SKM-1 treated with dmso at 0.1 percent for 144 hours (cell line): ENCODE results near the gene FAF2.
A peak's percentile ranks its signal among the peaks of the same experiment; 100 is the strongest.

Experiments
- DNase-seq: peaks from one replicate; lab custom pipeline; 2025; ENCODE audit not compliant: unreplicated experiment; lab: John Stamatoyannopoulos, UW

The FAF2 gene

DNA sequence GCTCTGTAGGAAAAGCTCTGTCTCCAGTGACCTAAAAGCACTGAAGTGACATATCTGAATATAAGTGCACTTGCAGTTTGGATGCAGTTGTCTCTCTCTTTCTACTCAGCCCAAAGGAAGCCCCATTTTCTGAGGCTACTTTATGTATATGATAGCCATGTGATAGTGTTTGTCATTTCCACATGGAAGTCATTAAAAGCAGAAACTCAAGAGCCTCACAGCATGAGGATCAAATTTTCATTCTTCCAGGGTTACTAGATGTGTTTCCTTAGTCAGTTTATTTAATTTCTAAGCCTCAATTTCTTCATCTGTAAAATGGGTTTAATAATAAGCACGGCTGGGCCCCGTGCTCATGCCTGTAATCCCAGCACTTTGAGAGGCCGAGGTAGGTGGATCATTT is 52.3 kb downstream of the FAF2 start:
- DNase-seq, result no peak

DNA sequence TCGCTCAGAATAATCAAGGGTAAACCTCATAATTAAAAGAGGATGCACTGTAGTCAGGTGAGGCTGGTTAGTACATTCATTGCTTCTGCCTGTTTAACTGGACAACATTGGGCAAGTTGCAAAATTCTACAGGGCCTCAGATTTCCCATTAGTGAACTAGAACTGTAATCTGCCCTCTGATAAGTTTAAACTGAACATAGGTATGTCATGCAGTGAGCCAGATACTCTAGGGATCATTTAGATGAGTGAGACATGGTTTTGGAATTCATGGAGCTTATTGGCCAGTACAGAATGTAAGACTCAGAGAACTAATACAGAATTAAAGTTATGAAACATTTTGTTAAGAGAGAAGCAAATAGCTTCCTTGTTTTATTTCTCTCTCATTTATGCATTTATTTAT is 53.1 kb downstream of the FAF2 start:
- DNase-seq, result no peak

DNA sequence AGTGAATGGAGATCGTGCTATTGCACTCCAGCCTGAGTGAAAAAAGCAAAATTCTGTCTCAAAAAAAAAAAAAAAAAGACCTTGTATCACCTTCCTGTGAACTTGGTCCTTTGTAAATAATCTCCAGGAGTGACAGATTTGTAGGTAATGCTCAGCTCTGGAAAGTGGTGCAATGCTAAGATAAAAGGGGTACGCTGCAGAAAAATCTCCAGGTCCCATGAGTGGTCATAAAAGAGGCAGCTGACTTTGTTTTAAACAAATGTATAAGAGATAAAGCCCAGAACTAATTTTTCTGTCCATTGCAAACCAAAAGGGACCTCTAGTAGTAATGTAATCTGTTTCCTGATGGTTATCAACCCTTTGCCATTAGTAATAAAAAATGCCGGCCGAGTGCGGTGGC is 55.3 kb downstream of the FAF2 start:
- no peak for DNase-seq

DNA sequence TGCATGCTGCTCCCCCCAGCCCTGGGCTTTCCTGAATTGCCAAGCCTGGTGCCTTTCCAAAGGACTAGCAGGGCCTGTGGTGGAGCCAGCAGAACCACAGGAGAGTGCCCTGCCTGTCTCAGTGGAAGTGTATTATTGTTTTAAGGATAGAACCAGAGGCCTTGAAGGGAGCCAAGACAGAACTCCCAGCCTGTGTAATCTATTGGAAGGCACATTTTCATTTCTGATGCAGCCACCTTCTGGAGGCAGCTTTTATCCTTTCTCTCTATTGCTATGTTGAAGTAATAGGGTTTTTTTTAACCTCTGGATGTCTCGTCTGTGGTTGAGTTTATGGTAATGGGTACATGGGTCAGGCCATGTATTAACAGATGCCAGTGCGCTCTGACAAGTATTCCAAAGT is 59.7 kb downstream of the FAF2 start:
- no peak for DNase-seq

DNA sequence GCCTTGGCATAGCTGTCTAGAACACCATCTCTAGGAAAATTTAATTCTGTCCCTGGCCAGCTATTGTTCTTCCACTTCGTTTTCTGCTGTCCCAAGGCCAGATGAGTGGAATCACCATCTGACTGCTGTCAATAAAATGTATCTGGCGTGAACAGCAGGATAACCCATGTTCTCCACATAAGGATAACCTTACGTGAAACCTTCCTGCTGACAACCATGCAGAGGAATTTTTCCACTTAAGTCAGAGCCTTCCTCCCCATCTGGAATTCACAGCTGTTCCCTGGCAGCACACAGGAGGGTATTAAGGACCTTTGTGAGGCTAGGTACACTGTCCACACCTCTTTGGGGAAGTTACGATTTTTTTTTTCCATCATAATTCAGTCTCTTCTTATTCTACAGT is 60.4 kb downstream of the FAF2 start:
- no peak for DNase-seq

DNA sequence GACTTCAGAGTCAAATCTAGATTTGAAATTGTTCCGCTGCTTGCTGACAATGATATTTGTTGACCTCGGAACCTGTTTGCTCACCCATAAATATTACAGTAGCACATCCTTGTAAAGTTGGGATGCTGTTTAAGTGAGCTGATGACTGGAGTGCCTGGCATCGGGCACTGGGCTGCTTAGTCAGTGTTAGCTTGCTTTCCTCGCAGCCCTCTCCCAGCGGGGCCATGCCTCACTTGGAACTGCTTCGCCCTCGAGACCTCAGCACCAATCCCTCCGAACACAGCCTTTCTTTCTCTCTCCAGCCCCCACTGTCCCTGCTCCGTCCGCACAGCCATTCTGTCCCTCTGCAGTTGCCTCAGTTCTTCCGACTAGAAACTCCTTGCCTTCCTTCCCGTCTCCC is 65.6 kb downstream of the FAF2 start:
- DNase-seq, result no peak

DNA sequence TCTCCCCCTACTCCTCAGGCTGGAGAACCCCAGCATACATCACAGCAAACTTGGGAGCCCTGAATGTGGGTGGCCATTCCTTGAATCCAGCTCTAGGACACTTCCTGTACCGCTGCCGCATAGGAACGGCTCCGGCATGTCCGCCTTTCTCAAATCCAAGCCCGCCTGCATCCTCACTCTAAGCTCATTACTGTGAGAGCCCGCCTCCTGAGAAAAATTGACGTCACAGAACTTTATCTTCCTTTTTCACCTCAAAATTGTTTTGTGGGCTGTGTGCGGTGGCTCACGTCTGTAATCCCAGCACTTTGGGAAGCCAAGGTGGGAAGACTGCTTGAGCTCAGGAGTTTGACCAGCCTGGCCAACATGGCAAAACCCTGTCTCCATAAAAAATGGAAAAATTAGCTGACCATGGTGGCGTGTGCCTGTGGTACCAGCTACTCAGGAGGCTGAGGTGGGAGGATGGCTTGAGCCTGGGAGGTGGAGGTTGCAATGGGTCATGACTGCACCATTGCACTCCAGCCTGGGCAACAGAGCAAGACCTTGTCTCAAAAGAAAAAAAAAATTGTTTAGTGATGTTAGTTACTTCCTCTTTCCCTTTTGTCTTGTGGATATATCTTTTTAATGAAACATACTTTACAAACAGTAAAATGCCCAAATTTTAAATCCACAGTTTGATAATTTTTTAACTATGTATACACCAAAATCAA is 66.2 kb downstream of the FAF2 start:
- DNase-seq, result peak; percentile 17

DNA sequence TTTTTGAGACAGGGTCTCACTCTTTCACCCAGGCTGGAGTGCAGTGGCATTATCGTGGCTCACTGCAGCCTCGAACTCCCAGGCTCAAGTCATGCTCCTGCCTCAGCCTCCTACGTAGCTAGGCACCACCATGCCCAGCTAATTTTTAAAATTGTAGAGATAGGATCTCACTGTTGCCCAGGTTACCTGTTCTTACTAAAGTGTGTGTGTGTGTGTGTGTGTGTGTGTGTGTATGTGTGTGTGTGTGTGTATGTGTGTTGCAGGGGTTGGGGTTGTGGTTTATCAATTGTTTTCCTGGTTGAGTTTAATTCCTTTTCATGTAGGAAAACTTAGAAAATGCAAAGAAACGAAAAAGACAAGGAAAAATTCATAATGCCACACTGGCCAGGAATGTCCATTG is 67.2 kb downstream of the FAF2 start:
- DNase-seq, result no peak

DNA sequence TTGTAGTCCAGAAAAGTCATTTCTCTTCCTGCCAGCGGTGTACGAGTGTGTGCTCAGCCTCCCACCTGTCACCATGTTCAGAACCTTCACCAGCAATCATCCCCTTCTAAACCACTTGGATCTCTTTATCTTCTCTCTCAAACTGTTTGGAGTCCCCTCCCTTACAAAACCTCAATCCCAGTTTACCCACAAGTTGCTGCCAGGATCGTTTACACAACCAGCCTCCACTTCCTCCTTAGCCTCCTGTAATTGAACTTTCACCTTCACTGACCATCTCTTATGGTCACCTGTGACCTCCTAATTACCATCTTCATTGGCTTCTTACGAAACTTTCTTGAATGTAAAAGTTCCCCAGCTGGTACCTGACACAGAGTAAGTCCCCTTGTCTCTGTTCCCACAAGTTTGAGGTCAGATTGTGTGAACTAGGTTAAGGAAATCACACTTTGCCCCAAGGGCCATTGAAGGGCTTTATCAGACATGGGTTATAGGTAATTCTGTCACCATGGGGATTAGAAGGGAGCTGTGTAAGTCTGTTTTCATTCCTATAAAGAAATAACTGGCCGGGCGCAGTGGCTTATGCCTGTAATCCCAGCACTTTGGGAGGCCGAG is 69.0 kb downstream of the FAF2 start:
- DNase-seq, result peak; percentile 37

DNA sequence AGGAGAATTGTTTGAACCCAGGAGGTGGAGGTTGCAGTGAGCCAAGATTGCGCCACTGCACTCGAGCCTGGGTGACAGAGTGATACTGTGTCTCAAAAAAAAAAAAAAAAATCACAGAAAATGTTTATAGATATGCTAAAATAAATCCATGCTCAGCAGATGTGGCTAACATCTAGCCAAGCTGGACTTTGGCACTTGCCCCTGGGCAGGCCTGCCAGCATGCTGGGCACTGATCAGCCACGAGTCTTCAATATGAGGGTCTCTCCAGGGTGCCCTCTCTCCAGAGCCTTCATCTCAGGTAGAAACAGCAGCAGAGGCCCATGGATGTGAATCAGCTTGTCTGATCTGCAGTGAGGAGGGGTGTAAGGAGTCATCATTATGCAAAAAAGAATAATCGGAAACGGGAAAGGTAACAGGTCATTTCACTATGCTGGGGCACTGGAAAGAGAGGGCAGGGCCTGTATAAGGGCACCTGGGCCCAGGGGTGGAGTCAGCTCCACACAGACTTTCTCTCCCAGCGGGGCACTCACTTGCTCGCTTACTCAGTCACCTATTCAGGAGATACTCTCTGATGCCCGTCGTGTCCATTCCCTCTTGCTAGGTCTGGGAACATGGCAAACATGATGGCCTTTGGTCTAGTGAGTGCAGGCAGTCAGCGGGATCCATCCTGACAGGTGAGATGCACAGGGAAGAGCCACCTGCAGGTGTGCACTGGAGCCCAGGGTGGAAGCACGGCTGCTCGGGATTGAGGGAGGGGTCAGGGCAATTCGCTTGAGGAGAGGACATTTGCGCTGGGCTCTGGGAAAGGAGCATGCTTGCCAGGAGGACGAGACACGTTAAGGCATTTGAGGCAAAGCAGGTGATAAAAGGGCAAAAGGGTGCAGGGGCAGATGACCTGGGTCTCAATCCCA is 71.9 kb downstream of the FAF2 start:
- DNase-seq, result no peak

DNA sequence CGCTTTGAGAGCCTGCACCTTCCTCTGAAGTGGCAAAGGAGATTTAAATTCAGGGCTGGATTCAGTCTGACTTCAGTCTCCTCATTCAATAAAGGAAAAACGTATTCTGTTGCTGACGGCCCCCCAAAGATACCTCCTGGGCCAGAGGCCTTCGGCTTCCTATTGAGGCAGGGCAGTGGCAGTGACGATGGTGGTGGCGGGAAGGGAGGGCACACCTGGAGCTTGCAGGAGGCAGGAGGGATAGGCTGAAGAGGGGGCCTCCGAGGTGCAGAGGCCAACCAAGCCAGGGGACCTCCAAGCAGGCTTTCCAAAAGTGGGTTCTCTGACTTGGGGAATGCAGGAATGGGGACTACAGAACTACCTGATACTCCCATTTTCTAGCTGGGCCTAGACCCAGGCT is 73.1 kb downstream of the FAF2 start:
- DNase-seq, result no peak

DNA sequence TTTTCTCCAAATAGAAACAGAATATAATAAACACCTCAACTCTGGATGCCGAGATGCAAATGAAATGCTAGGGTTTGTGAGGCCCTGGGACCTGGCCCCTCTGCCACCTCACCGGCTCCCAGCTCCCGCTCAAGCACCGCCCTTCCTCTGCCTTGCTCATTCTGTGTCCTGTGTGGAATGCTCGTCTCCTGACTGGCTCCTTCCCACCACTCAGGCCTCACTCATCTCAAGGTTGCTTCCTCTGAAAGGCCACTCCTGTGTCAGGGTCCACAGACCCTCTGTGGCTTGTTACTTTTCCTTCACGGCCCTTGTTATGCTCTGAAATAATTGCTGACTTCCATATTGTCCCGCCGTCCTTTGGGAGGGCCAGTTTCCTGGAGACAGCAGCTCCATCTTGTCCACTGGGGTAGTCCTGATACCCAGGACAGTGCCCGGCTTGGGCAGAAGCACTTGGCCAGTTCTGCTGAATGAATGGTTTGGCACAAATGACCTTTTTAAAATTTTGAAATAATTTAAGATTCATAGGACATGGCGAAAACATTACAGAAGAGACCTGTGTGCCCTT is 73.6 kb downstream of the FAF2 start:
- DNase-seq, result no peak

DNA sequence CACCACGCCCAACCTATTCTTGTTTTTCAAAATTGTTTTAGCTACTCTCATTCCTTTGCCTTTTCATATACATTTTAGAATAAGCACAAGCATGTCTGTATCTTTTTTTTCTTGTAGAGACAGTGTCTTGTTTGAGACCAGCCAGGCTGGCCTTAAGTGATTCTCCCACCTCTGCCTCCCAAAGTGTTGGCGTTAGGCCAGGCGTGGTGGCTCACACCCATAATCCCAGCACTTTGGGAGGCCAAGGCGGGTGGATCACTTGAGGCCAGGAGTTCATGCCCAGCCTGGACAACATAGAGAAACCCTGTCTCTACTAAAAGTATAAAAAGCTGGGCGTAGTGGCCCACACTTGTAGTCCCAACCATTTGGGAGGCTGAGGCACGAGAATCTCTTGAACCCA is 76.0 kb downstream of the FAF2 start:
- no peak for DNase-seq

DNA sequence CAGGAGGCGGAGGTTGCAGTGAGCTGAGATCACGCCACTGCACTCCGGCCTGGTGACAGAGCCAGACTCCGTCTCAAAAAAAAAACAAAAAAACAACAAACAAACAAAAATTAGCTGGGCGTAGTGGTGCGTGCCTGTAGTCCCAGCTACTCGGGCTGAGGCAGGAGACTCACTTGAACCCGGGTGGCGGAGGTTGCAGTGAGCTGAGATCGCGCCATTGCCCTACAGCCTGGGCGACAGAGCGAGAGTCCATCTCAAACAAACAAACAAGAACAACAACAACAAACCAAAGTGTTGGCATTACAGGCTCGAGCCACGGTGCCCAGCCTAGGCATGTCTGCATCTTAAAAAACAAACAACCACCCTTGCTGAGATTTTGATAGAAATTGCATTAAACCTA is 76.8 kb downstream of the FAF2 start:
- DNase-seq, result no peak

DNA sequence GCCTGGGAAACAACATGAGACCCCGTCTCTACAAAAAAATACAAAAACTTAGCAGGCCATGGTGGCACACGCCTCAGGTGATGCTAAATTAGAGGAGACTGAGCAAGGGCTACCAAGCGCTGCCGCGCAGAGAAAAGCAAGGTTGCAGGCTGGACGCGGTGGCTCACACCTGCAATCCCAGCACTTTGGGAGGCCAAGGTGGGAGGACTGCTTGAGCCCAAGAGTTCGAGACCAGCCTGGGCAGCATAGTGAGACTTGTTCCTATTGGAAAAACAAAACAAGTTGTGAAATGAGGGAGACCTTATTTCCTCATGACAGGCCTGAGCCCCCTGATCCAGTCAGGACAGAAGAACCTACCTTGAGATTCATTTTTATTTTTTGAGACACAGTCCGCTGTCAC is 77.5 kb downstream of the FAF2 start:
- DNase-seq, result no peak

DNA sequence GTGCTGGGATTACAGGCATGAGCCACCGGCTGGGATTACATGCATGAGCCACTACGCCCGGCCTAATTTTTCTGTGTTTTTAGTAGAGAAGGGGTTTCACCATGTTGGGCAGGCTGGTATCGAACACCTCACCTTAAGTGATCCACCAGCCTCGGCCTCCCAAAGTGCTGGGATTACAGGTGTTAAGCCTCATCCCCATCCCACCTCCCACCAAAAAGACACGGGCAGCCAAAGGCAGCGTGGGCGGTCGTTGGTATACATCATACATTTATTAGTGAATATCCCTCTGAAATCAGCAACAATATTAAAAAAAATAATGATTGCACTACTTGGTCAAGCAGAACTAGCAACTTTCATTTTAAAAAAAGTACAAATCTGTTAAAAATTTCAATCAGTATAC is 78.3 kb downstream of the FAF2 start:
- no peak for DNase-seq

DNA sequence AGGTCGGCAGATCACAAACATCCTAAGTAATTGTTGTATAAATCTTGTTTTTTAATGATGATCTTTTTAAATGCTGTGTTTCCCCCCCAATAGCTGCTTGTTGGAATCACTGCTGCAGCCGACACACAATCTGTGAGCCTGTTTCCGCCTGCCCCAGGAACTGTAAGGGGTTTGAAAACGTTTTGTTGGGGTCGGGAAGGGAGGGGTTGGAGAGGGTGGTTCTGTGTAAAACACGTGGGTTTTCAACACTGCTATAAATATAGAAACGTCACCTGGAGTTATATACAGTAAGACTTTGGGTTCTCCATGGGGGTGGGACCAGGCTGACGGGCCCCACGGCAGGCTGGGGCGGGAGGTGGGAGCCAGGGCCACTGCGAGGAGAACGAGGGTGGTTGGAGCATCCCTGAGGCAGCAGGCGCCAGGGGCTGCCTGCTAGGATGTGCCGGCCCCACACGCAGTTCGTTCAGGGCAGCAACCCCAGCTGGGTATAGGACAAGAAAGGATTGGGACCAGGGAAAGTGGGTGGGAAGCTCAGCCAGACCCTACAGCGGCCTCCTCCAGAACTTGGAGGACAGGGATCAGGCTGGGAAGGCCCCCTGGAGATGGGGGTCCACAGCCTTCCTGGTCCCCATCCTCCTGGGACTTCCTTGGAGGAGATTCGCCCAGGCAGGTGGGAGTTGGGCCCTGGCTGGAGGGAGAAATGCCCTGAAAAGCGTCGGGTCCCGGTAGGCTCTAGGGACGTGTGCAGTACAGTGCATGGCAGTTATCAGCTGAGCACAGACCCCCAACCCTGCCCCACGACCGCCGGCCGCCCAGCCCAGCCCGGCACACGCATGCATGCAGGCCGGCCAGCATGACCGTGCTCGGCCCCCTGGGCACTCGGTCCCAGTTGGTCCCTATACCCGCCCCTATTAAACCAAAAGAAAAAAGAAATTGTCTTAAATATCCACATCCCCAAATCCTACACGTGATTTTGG is 79.3 kb downstream of the FAF2 start:
- no peak for DNase-seq

DNA sequence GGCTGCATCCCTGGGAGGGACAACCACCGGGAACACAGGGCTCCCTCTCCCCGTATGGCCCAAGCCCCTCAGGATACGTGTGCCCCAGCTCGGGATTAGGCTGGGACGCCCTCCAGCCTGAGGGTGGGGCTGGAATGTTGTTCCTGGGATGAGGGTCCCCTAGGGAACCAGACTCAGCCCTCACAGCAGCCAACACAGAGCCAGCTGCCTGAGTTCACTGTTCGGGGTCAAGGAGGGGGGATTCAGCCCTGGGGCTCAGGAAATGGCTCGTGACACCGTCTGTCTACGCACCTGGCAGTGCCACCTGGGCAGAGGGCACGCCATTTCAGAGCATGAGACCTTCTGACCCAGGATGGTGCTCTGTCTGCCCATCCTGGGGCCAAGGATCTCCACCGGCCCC is 80.1 kb downstream of the FAF2 start:
- DNase-seq, result no peak

DNA sequence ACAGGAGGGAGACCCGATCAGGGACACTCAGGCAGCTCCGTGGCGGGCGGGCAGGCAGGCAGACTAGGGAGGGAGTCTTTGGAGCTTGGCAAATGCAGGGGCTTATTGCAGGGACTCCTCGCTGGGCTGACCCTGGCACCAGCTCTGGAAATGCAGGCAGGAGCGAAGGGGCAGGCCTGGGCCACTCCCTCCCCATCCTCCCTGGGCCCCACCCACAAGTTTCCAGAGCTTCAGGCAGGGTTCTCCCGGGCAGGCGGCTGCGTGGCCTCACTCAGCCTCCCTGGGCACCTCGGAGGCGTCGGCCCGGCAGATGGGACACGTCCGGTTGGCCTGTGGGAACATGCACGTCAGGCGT is 80.6 kb downstream of the FAF2 start:
- DNase-seq, result no peak

DNA sequence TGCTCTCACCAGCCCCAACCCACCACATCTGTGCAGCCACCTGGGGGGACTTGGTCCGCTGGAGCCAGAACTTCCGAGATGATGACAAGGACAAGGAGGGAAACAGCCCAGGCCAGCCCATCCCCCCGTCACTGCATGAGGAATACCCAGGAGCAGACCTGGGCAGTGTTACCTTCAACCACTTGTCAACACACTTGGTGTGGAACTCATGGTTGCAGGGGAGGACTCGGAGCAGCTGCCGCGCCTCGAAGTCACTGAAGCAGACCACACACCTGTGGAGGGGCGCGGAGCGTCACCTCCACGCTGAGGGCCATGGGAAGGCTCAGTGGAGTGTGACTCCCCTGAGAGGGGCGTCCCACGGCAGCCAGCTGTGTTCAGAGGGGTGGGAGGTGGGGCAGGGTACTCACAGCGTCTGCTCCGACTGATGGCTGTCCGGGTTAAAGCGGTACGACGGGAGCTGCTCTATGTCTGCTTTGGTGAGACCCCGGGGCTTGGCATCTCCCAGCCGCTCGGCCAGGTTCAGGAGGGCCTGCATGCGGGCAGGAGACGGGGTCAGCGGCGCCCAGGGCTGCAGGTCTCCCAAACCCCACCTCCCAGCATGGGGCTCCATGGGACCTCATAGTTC is 81.0 kb downstream of the FAF2 start:
- no peak for DNase-seq
